ENCODE results near the gene GRIA1. TPM values are rescaled to one million over a fixed set of nuclear protein-coding genes. Genes with fewer than 3 reads are reported as not detected.

The GRIA1 gene
- total RNA-seq, 4 donors from 2014 or later: 1.7 TPM; not detected in 3

DNA sequence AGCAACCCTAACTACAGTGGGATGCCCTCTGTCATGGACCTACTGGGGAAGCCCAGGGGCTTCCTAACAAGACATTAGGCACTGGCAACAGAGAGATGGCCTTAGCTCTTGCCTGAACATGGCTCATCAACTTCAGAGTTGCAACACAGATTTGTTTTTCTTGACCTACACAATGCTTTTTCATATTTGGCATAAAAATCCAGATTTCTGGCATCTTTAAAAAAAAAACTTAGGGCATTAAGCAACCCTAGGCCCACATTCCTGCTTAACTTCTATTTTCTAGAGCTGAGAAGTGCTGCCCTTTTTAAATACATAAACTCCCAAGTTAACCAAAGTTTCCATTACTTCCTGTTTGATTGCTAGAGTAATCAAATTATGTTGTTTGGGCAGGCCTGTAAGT, 8.0 kb downstream of the GRIA1 start:
- Histone ChIP-seq H3K27ac (no peak overlapping the region), H3K27me3 (no peaks in the 10 kb centered on the region), H3K4me3 (no peak overlapping the region), H3K4me1 (no peaks in the 10 kb centered on the region), H3K36me3 (no peaks in the 10 kb centered on the region), H3K9me3 (no peaks in the 10 kb centered on the region)
- no peak for TF ChIP-seq POLR2A (IDR thresholded peaks at IDR 0.05)
- DNase-seq: no peak

DNA sequence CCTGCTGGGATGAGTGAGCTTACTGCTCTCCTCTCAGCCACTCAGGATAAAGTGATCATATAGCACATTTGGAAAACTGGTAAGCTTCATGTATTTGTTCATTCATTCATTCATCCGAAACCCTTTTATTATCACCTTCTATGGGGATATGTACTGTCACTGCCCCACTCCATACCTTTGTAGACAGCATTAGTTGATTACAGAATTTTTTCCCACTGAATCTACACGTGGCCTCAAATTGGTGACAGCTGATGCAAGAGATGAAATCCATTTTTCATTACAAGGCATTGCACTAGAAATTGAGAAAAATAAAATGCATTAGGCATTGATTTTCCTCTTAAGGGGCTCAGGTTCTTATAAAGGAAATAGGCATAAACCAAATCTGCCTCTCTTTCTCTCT, 9.7 kb downstream of the GRIA1 start:
- no peak for DNase-seq
- Histone ChIP-seq H3K4me3 (no peak overlapping the region), H3K9me3 (no peaks in the 10 kb centered on the region), H3K36me3 (no peaks in the 10 kb centered on the region), H3K27me3 (no peaks in the 10 kb centered on the region), H3K27ac (no peak overlapping the region), H3K4me1 (no peaks in the 10 kb centered on the region)
- TF ChIP-seq, protein P1, sequence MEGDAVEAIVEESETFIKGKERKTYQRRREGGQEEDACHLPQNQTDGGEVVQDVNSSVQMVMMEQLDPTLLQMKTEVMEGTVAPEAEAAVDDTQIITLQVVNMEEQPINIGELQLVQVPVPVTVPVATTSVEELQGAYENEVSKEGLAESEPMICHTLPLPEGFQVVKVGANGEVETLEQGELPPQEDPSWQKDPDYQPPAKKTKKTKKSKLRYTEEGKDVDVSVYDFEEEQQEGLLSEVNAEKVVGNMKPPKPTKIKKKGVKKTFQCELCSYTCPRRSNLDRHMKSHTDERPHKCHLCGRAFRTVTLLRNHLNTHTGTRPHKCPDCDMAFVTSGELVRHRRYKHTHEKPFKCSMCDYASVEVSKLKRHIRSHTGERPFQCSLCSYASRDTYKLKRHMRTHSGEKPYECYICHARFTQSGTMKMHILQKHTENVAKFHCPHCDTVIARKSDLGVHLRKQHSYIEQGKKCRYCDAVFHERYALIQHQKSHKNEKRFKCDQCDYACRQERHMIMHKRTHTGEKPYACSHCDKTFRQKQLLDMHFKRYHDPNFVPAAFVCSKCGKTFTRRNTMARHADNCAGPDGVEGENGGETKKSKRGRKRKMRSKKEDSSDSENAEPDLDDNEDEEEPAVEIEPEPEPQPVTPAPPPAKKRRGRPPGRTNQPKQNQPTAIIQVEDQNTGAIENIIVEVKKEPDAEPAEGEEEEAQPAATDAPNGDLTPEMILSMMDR (IDR thresholded peaks at IDR 0.05): no peak

DNA sequence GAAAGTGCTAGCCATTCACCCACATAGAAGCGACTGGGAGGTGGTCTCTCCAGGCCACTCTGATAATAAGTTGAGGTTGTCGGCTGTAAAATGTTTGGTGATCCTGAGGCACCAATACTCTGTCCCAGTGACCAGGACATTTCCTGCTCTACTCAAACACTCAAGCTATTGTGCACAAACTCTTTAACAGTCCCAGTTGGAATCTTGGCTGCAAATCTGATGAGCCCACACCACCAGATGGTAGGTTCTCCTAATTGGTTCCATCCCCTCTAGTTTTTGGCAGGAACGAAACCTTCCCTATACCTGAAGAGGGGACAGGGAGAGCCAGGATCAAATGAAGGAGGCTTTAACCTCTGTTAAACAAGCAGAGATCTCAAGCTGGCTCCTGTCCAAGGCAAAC, 14.3 kb downstream of the GRIA1 start:
- Histone ChIP-seq H3K36me3 (no peaks in the 10 kb centered on the region), H3K4me3 (no peak overlapping the region), H3K27me3 (no peaks in the 10 kb centered on the region), H3K4me1 (no peaks in the 10 kb centered on the region), H3K9me3 (no peaks in the 10 kb centered on the region), H3K27ac (no peak overlapping the region)
- TF ChIP-seq, protein P1 (IDR thresholded peaks at IDR 0.05): no peak
- TF ChIP-seq POLR2A (IDR thresholded peaks at IDR 0.05): no peak
- no peak for DNase-seq

DNA sequence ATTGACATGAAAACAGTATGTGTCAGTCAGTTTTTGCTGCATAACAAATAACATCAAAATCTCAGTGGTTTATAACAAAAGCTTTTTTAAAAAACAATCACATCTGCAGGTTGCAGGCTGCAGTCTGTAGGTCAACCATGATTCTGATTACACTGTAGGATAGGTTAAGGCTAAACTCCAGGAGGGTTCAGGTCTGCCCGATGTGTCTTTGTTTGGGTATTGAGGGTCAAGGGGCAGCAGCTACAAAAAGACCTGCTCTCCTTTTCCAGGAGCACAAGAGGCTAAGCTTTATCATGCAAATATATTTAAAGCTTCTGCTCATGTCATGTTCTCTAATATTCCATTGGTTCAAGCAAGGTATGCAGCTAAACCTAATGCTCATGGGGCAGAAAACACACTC, 18.2 kb downstream of the GRIA1 start:
- TF ChIP-seq POLR2A (IDR thresholded peaks at IDR 0.05): no peak
- TF ChIP-seq, protein P1 (IDR thresholded peaks at IDR 0.05): no peak
- no peak for DNase-seq
- Histone ChIP-seq H3K4me1 (no peaks in the 10 kb centered on the region), H3K9me3 (no peaks in the 10 kb centered on the region), H3K36me3 (no peaks in the 10 kb centered on the region), H3K27ac (no peak overlapping the region), H3K27me3 (no peaks in the 10 kb centered on the region), H3K4me3 (no peak overlapping the region)

DNA sequence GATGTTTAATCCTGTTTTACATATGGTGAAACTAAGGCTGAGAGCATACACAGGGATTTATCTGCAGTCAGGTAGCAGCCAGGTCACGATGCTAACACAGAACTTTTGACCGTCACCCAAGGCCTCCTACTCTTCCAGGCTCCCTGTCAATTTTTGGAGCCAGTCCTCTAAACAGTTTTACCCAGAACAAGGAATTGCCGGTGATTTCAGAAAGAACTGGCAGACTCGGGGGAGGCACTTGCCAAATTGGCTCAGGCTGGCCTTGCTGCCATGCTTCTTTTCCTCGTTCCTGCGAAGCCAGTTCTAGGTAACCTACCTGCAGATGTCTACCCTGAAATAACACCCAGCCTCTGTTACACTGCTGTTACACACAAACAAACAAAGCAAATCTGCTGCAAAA, 21.2 kb downstream of the GRIA1 start:
- no peaks in the 10 kb centered on the region for H3K27me3 ChIP-seq
- H3K4me3 ChIP-seq: no peak overlapping the region
- H3K36me3 ChIP-seq: no peaks in the 10 kb centered on the region
- no peak overlapping the region for H3K27ac ChIP-seq
- no peak for TF ChIP-seq POLR2A (IDR thresholded peaks at IDR 0.05)
- TF ChIP-seq, protein P1 (IDR thresholded peaks at IDR 0.05): no peak
- no peaks in the 10 kb centered on the region for H3K4me1 ChIP-seq
- DNase-seq: no peak
- H3K9me3 ChIP-seq: no peaks in the 10 kb centered on the region

DNA sequence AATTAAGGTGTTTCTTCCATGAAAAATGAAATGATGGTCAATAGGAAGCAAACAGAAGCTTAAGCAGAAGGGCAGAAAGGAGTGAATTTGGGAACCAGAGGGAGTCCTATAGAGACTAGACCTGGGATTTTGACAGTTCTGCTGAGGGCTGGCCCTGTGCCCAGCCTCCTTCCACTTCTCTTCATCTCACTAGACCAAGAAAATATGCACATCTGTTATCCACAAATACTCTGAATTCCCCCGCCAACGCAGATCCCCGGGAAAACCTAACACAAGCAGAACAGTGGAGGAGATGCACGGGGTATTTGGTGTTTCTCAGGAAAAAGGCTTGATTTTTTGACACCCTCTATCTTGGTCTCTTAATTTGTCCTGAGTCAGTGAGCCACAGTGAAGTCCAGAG, 22.7 kb downstream of the GRIA1 start:
- DNase-seq: peak in 1 of 3 donors; percentile 16
- H3K4me3 ChIP-seq: no peak overlapping the region
- H3K36me3 ChIP-seq: no peaks in the 10 kb centered on the region
- H3K4me1 ChIP-seq: no peaks in the 10 kb centered on the region
- no peaks in the 10 kb centered on the region for H3K9me3 ChIP-seq
- H3K27me3 ChIP-seq: no peaks in the 10 kb centered on the region
- H3K27ac ChIP-seq: no peak overlapping the region
- TF ChIP-seq, protein P1 (IDR thresholded peaks at IDR 0.05): no peak
